ENCODE measurements around the gene VPS54.

DNA sequence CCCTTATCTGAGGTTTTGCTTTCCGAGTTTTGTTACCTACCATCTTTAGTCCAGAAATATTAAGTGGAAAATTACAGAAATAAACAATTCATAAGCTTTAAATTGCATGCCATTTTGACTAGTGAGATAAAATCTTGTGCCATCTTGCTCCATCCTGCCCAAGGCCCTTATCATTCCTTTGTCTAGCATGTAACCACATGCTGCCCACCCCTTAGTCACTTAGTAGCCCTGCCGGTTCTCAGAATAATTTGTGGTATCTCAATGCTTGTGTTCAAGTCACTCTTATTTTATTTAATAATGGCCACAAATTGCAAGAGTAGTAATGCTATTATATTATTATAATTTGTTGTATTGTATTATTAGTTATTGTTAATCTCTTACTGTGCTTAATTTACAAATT lies 36.8 kb upstream of the VPS54 start:
- TF ChIP-seq, protein P1, sequence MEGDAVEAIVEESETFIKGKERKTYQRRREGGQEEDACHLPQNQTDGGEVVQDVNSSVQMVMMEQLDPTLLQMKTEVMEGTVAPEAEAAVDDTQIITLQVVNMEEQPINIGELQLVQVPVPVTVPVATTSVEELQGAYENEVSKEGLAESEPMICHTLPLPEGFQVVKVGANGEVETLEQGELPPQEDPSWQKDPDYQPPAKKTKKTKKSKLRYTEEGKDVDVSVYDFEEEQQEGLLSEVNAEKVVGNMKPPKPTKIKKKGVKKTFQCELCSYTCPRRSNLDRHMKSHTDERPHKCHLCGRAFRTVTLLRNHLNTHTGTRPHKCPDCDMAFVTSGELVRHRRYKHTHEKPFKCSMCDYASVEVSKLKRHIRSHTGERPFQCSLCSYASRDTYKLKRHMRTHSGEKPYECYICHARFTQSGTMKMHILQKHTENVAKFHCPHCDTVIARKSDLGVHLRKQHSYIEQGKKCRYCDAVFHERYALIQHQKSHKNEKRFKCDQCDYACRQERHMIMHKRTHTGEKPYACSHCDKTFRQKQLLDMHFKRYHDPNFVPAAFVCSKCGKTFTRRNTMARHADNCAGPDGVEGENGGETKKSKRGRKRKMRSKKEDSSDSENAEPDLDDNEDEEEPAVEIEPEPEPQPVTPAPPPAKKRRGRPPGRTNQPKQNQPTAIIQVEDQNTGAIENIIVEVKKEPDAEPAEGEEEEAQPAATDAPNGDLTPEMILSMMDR (IDR thresholded peaks at IDR 0.05; ENCODE audit: insufficient read depth, low read depth, low read length) = no peak
- no peak for TF ChIP-seq EZH2 (IDR thresholded peaks at IDR 0.05; ENCODE audit: insufficient read depth, low read length)

Measured in astrocyte (in vitro differentiated cells and primary cell).